EL (cell line): ENCODE measurements around the gene AP5B1.

ENCODE experiments used
- DNase-seq: peaks from one replicate; pipeline ENCODE4 v3.0.0-alpha.2; 2016

Gene AP5B1, protein sequence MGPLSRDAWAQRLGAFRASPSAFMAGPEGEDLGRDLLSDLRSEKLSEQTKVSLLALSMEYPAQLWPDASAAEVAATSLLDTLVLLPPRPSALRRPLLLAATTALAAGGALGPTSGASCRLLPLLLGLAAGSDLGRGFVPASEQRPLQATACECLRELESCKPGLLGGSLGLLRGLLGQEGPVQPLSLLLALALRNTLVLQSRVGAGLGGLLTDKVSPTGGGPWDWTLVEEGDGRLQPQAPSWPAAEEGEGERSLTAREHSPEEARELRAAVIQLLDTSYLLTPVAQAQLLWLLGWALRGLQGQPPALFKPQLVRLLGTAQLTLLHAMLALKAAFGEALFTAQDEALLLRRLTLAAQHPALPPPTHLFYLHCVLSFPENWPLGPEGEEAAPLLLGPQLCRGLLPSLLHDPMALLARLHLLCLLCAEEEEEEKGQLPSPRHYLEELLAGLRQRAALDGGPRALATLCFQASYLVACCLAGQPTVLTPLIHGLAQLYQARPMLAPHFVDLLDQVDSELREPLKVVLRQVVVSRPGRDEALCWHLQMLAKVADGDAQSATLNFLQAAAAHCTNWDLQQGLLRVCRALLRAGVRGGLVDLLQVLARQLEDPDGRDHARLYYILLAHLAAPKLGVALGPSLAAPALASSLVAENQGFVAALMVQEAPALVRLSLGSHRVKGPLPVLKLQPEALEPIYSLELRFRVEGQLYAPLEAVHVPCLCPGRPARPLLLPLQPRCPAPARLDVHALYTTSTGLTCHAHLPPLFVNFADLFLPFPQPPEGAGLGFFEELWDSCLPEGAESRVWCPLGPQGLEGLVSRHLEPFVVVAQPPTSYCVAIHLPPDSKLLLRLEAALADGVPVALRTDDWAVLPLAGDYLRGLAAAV

DNA sequence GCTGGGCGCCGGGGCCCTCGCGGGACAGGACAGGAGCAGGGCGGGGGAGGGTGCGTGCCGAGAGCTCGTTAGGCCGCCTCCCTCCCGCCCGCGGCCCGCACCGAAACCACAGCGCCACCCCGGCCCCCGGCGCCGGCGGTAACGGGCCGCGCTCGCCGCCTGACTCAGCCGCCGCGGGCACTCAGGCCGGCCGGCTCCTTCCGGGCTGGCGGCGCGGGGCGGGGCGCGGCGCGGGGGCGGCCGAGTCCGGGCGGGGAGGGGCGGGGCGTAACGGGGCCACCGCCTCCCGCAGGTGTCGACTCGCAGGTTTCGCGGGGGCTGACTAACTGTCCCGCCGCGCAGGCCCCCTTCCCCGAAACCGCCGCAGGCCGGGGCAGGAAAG lies at the start of gene AP5B1:
TSS of gene AP5B1 (minus strand) at position 207 of the 382 bp plus-strand sequence. CDS start 385 bp downstream, outside the sequence.
- DNase-seq: peak; percentile 73

DNA sequence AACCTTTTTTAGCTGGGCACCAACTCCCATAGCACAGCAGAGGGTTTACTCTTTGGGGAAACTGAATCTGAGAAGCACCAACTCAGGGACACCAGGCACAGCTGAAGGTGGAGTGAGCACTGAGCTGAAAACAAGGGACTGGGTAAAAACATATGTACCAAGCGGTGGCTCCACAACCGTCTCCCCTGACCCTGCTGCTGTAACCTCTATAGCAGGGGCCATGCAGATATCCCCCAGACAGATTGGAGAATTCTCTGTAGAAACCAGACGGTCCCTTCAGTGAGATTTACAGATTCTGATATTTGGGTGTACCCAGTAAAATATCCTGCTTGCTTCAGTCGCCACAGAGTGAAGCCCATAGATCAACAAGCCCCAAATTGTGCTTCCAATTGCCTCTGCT lies 48.7 kb upstream of the AP5B1 start:
- no peak for DNase-seq

DNA sequence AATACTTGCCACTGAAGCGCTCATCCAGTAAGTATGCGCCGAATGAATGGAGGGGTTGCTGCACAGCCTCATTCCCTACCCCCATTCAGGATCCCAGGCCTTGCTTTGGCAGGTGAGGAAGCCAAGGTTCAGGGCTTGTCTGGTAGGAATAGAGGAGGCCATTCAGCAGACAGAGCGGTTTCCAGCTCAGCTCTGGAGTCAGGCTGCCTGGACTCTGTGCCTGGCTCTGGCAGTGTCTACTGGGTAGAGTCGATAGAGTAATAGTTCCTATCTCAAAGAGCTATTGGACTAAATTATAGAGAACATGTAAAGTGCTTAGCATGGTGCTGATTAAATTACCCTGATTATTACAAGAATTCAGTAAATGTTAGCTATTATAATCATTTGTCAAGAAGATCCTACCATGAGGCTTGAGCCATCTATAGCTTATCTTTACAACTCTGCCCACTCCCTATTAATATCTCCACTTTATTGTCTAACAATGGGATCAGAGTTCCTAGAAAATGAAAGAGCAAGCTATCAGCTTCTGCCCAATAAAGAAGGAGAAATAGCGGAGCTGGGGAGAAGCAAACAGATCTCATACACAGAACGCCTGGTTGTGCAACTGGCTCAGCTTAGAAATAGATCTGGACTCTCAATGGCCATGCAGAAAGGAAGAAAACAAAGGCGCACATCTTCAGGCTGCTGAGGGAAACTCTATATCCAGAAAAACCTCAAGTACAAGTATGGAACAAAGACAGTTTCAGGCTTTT lies 46.4 kb upstream of the AP5B1 start:
- no peak for DNase-seq

DNA sequence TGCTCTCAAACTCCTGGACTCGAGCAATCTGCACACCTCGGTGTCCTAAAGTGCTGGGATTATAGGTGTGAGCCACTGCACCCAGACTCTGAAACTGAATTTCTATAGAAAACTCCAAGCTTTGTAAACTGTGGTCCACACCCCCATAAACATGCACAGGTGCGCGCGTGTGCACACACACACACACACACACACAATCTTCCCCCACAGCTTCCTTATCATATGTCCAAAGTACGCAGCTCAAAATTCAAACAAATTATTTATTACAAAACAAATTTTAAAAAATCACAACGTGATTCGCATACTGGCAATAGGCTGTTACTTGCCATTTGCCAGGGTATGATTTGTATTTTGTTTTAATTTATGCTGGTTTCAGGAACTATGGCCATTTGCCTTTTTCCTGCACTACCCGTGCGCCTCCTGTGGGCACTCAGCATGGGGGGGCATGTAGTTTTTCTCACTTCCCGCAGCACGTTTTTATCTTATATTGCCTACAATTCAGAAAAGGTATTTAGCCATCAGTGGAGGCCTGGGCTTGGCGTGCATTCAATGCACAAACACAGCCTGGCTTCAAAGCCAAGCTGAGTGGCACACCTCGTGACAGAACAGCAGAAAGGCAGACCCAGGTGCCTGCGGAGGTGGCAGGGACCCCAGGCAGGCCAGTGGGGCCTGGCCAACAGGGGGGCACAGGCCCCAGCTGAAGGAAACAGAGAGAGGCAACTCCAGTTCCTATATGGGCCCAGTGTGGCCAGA lies 42.2 kb upstream of the AP5B1 start:
- no peak for DNase-seq

DNA sequence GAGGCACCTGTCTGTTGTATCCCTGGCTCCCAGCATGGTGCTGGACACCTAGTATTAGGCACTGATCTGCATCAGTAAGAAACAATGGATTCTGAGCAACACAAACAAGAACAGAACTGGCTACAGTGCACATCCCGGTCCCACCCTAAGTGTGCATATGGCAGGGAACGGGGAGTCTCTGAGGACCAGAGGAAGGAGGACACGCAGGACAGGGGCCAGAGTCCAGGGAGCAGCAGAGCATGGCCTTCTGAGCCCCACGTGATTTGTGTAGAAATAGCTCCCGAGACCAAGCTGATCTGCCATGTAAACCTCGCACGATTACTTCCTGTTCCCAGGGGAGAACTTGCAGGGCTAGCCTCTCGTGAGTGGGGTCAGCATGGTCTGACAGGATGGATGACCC lies 40.3 kb upstream of the AP5B1 start:
- DNase-seq: no peak

DNA sequence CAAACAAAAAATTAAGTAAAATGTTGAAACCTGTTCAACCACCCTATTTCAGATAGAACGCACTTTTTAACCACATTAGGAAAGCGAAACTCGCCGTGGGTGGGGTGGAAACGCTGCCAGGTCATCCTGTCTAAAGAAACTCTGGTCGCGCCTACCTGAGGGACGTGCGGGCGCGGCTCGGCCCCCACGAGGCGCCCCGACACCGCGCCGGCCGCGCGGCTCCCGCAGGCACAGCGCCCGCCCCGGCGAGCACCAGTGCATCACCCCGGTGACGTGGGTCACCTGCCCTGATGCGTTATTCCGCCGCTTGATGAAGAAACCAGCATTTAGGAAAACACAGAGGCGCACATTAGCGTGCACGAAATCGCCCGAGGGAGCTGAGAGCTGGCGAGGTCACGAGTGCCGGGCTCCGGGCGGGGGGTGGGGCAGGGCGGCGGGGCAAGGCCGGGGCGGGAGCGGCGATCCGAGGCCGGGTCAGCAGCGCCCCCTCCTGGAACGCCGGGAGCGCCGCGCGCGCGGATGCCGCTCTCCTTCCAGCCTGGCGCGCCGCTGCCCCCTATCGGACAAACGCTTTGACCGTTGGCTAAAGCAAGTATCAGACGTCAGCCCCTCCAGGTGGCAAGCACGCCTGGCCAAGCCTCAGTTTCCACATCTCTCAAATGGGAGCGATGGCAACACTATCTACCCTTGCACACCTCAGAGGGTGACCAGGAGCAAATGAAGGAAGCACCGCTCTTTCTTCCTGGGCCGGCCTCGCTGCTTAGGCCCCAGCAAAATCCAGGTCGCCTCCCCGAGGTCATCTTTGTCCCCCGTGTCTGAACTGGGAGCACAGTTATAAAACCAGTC lies 37.3 kb upstream of the AP5B1 start:
- peak; percentile 82 for DNase-seq

DNA sequence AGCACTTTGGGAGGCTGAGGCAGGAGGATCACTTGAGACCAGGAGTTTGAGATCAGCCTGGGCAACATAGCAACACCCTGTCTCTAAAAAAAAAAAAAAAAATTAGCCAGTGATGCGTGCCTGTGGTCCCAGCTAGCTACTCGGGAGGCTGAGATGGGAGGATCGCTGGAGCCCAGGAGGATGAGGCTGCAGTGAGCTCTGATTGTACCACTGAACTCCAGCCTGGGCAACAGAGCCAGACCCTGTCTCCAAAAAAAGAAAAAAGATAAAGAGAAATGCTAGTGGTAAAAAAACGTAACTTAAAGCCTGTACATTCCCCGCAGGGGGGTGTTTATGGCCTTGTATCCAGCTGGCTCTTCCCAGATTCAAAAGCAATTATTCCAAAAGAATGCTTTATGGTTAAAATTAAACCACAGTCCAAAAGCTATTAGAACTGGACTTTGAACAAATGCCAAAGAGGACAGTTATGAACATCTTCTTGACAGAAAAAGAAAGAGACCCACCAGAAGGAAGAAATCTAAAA lies 36.6 kb upstream of the AP5B1 start:
- DNase-seq: no peak

DNA sequence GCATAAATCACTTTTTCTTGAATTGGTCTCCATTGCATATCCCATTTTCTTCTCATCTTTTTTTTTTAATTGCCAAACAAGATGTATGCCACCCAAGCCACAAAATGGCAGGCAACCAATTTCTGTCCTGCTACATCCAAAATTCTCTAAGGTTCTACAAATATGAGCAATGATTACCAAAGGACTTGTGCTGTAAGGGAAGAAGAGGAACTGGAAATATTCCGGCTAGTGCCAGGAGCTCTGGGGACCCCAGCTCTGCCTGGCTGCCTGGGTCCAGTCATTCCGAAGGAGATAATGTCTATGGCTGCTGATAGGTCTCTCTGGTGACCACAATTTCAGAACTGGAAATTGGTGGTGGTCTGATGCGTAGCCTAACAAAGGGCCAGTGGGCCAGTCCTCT lies 35.9 kb upstream of the AP5B1 start:
- no peak for DNase-seq

DNA sequence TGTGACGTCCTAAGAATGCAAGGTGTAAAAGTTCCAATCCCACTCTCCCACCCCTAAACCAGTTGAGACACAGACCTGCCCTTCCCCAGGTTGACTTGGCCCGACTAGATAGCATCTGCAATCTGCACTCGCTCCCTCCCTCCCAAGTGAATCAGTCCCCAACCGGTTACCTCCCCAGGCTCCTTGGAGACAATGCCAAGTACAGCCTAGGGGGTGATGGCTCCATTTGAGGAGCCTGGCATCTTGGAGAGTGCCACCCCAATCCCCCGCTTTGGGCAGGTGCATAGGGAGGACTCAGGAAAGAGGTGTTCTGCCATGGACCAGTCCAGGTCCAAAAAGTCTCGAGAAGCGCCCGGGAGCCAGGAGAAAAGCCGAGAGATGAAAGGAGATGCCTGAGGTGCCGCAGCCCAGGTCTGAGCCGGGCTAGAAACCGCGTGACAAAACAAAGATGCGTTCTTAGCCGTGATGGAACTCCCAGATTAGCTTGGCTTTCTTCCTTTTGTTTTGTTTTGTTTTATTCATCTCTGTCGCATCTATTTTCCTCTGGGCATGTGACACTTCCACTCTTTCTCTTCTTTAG lies 34.3 kb upstream of the AP5B1 start:
- DNase-seq: no peak

DNA sequence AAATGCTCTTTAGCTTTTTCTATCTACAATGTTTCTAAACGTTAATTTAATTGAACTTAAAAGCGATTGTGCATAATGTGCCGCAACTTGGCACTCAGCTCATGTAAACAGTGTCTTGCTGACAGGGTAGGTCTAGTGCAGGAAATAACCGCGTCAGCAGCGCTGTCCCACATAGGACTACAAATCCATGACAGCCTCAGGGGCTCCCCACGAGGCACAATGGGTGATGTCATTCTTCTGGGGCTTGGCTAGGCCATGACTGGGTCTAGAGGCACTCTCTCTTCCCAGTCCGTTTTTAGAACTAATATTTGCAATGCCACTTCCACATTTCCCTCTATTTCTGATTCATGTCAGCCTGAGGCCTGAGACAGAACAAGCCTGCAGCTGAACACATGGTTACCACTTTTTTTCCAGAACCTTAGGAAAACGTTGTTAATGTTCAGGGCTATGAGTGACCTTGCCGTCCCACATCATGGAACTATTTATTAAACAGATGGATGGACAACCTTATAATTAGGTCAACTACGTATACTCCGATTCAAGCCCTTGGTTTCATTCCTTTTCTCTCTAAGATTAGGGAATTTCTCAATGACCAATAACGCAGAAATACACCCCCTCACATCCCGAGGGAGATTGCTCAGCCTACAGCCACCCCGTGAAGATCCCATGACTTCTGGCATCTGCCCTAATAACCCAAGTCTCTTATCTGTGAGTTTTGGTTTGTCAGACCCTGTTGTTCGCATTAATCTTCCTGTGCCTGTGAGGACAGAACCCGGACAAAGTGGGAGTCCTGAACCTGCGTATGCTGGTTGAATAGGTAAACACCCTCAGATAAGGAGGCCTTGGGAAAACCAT lies 33.6 kb upstream of the AP5B1 start:
- DNase-seq: peak; percentile 17

DNA sequence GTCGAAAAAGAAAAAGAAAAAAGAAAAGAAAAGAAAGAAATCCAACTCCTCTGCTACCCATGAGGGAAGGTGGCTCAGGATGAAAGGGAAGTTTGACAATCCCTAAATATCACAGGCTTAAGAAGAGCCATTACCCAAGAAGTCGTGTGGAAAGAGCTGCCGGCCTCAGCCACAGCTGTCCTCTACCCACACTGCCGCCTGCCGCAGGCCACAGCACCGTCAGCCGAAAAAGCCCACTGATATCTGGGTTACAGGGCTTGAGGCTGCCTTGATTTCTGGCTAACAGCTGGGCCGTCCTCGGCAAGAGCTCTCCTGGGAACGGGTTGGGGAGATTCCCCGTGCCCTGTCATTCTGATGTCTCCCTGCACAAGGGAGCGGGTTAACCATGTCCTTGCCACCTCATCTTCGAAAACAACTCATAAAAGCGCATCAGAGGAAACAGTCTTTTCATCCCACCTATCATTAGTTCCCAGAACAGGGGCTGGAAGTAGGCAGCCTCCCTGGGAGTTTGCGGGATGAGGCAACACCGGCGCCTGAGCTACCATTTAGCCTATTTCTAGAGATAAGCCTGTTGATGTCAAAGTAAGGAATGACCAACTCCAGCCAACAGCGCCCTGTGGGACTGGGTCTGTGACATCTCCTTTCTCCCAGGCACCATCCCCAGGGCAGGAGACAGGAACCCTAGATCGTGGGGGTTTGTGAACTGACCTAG lies 31.1 kb upstream of the AP5B1 start:
- DNase-seq: no peak

DNA sequence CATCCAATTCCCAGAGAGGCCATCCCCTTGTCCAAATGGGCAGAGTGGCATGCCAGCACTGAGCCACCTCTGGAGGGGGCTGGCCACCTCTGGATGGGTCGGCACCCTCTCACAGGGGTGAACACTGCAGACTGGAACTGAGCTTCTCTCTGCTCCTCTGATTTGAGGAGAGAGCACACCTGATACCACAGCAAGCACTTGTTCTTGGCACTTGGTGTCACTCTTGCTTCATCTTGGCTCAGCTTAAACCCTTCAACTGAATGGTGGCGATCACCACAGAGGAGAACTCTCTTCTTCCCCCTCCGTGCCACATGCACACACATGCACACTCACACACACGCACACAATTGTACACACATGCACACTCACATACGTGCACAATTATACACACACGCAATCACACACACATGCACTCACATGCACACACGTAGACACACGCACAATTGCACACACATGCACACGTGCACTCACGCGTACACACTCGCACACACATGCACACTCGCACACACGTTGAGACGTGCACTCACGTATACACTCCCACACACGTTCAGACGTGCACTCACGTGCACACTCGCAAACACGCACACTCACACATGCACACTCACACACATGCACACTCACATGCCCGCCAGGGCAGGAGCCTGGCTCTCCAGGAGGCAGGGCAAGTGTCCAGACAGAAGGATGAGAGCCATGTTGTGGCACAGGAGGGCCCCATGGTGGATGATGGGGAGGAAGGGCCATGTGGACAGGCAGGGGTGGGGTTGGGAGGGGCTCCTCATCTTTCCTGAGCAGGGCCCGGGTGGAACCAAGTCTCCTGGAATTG lies 29.5 kb upstream of the AP5B1 start:
- DNase-seq: no peak

DNA sequence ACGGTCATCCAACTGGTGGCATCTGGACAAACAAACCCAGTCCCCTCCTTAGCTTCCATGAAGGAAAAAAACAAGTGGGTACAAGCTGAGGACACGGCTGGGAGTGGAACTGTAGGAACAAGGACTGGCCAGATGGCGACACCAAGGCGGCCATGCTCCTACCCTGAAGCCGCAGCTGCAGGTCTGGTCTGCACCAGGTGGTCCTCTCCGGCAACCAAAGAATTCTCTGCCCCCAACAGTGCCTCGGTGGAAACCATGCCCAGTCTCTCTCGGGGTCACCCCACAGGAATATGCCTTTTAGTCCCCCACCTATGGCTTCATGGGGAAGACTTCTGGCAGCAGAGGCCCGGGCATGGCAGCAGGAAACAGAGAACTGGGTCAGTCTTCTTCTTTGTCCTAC lies 28.7 kb upstream of the AP5B1 start:
- DNase-seq: no peak

DNA sequence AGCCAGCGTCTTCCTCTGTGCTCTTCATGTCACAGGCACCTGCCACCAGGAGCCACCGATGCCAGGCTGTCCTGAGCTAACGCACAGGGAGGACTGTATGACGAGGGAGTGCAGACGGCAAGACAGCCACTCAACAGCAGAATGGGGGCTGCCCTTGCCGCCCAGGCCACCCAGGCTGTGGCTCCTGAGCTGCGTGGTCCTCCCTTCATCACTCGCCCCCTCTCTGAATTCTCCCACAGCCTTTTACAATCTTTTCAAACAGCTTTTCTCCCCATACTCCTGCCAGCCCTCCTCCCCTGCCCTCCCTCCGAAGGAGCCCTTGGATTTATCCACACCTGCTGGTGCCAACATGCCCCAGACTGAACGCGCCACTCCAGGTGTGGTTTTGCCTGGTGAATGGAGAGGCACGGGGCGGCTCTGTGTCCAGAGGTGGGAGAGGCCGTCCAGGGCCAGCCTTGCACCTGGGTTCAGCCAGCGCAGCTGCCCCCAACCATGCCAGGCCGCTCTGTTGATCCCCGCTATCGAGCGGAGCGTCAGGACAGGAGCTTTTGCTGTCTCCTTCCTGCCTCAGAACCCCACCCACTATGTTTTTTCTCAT lies 28.1 kb upstream of the AP5B1 start:
- no peak for DNase-seq

DNA sequence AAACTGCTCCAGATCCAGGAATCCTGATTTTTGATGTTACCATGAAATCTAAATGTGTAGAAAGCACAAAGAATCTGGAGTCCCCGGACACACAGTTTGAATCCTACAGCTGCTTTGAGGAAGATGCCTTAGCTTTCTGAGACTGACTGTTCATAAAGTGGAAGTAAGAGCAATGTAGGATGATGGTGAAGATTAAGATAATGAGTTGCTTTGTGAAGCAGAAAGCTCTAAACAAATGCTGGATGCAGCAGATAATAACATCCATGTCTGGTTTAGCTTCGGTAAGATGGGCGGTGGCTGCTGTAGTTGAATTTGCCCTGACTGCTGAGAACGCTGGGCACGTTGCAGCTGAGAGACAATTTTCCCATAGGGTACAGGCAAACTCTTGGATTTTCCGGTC lies 26.2 kb upstream of the AP5B1 start:
- no peak for DNase-seq

DNA sequence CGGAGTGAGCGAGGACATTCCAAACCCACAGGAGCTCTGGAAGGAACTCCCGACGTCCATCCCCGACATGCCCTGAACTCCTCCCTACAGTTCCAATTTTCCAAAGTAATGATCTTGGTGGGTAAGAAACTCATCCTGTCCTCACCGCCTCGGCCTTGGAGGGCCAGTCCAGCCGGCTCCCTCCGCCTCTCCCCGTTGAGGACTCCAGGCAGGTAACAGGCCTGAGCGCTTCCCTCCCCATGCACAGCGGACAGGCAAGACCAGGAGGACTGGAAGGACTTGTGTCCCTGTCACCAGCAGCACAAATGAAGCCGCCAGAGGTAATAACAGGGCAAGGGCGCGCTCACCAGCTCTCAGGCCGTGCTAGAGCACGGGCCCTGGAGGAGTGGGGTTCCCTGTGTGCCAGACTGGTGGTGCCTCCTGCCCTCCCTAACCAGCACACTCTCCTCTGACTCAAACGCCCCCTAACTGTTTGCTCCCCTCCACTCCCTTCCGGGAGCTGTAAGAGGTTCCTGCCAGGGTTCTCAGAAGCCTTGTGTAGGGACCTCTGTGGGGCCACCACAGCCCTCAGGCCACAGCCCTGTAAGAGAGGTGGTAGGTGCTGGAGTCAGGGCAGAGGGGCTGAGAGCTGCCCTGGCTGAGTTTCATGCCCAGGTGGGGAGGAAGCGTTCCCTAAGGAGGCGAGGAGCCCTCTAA lies 23.2 kb upstream of the AP5B1 start:
- DNase-seq: no peak

DNA sequence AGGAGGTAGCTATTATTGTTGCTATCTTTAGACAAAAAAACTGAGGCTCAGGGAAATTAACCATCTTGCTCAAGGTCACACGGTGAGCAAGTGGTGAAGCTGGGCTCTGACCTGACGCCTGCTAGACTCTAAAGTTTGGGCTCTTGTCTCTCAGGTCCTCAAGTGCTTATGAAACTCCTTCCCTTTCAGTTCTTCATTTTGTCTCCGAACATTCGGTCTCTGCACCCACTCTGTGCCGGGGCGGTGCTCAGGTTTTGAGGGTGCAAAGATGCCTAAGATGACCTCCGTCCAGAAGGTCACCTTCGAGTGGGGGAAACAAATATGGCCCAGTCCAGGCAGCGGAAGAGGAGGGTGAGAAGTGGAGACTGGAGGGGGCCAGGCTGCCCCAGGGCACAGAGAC lies 22.1 kb upstream of the AP5B1 start:
- no peak for DNase-seq
